HL-60 (cell line): Measurements from ENCODE around the gene KIRREL2.

ENCODE experiments used
- CTCF ChIP-seq: IDR thresholded peaks from one replicate; pipeline ENCODE4 v1.5.1; 2011; ENCODE audit warnings: low read length, control low read depth, inconsistent platforms; ENCODE audit not compliant: insufficient read depth
- POLR2AphosphoS5 ChIP-seq: IDR thresholded peaks from 2 replicates; pipeline ENCODE4 v1.6.1; 2012; ENCODE audit warnings: low read depth
- REST ChIP-seq: IDR thresholded peaks from 2 replicates; pipeline ENCODE4 v1.6.1; 2012; ENCODE audit warnings: low read depth; ENCODE audit not compliant: insufficient replicate concordance
- SPI1 ChIP-seq: IDR thresholded peaks from 2 replicates; pipeline ENCODE4 v1.6.1; 2012; ENCODE audit warnings: low read depth, mild to moderate bottlenecking, borderline replicate concordance

- TF ChIP-seq CTCF (no peak), POLR2AphosphoS5 (no peak), REST (no peak), SPI1 (no peak)
These were observed 14.6 kb upstream of the KIRREL2 start for GRCh38 chr19:35841961-35842595.
